HEK293 (cell line): ENCODE results near the gene RCOR1.
A peak's percentile ranks its signal among the peaks of the same experiment; 100 is the strongest.

Experiments
- CTCF ChIA-PET: fragments of 350-600 bp; formaldehyde crosslinking; extraction: SDS; loops from one replicate; lab custom pipeline; 2021; ENCODE audit warnings: antibody characterized with exemption; lab: Yijun Ruan, JAX
- POLR2A ChIA-PET: fragments of 300-600 bp; formaldehyde crosslinking; extraction: SDS; loops from one replicate; lab custom pipeline; 2020; ENCODE audit warnings: antibody characterized with exemption, inconsistent platforms; lab: Yijun Ruan, JAX
- H3K27ac ChIP-seq: fragments of 200-500 bp; sonication (Bioruptor generic); 2 replicates; pipeline ENCODE4 v1.5.1; 2014; ENCODE audit warnings: low read depth, low read length, control low read depth, inconsistent platforms; ENCODE audit errors: extremely low read depth
- H3K36me3 ChIP-seq, 2 experiments: fragments of 200-500 bp in 1 of 2; sonication (Bioruptor generic) in 1 of 2; 1 replicate in 1 of 2; 2 replicates in 1 of 2; pipeline ENCODE4 v1.5.1; 2014 to 2017; ENCODE audit warnings: inconsistent platforms in 2 of 2, low read length in 2 of 2; ENCODE audit not compliant: control insufficient read depth in 2 of 2, insufficient read depth in 1 of 2
- H3K4me1 ChIP-seq: fragments of 200-500 bp; sonication (Bioruptor generic); 2 replicates; pipeline ENCODE4 v1.5.1; 2014; ENCODE audit warnings: mild to moderate bottlenecking, low read length, inconsistent platforms; ENCODE audit not compliant: control insufficient read depth, insufficient read depth
- H3K4me3 ChIP-seq: 2 replicates; pipeline ENCODE4 v1.5.1; 2011; ENCODE audit warnings: low read depth, mild to moderate bottlenecking, control low read depth, low read length, moderate library complexity
- H3K9me3 ChIP-seq: fragments of 200-500 bp; sonication (Bioruptor generic); 2 replicates; pipeline ENCODE4 v1.5.1; 2014; ENCODE audit warnings: low read depth, low read length, inconsistent platforms; ENCODE audit not compliant: control insufficient read depth, insufficient read depth
- SCRT2 ChIP-seq: fragments of 450-650 bp; formaldehyde crosslinking; IDR thresholded peaks from 2 replicates; pipeline ENCODE4 v1.5.1; 2016; ENCODE audit warnings: missing biosample characterization, missing genetic modification characterization
- SP3 ChIP-seq: fragments of 450-650 bp; formaldehyde crosslinking; IDR thresholded peaks from 2 replicates; pipeline ENCODE4 v1.5.1; 2016; ENCODE audit warnings: missing biosample characterization, missing genetic modification characterization
- YY2 ChIP-seq: fragments of 450-650 bp; formaldehyde crosslinking; IDR thresholded peaks from 2 replicates; pipeline ENCODE4 v1.5.1; 2016; ENCODE audit warnings: missing biosample characterization, missing genetic modification characterization
- ZBTB8A ChIP-seq: fragments of 450-650 bp; formaldehyde crosslinking; IDR thresholded peaks from 2 replicates; pipeline ENCODE4 v1.5.1; 2016; ENCODE audit warnings: missing biosample characterization, missing genetic modification characterization
- ZNF114 ChIP-seq: fragments of 450-650 bp; formaldehyde crosslinking; IDR thresholded peaks from 2 replicates; pipeline ENCODE4 v1.5.0; 2017; ENCODE audit warnings: missing biosample characterization, missing genetic modification characterization
- ZNF157 ChIP-seq: fragments of 450-650 bp; formaldehyde crosslinking; IDR thresholded peaks from 2 replicates; pipeline ENCODE4 v1.5.1; 2016; ENCODE audit warnings: missing biosample characterization, missing genetic modification characterization
- ZNF175 ChIP-seq: fragments of 450-650 bp; formaldehyde crosslinking; IDR thresholded peaks from 2 replicates; pipeline ENCODE4 v1.5.1; 2016; ENCODE audit warnings: missing biosample characterization, missing genetic modification characterization
- ZNF248 ChIP-seq: fragments of 450-650 bp; formaldehyde crosslinking; IDR thresholded peaks from 2 replicates; pipeline ENCODE4 v1.5.1; 2017; ENCODE audit warnings: missing biosample characterization, missing genetic modification characterization
- ZNF391 ChIP-seq: fragments of 450-650 bp; formaldehyde crosslinking; IDR thresholded peaks from 2 replicates; pipeline ENCODE4 v1.5.1; 2016; ENCODE audit warnings: low read depth, missing biosample characterization, missing genetic modification characterization, borderline replicate concordance
- ZNF473 ChIP-seq: fragments of 450-650 bp; formaldehyde crosslinking; IDR thresholded peaks from 2 replicates; pipeline ENCODE4 v1.5.1; 2017; ENCODE audit warnings: missing biosample characterization, missing genetic modification characterization
- ZNF600 ChIP-seq: fragments of 450-650 bp; formaldehyde crosslinking; IDR thresholded peaks from 2 replicates; pipeline ENCODE4 v1.5.1; 2016; ENCODE audit warnings: missing biosample characterization, missing genetic modification characterization
- ZSCAN16 ChIP-seq: fragments of 450-650 bp; formaldehyde crosslinking; IDR thresholded peaks from 2 replicates; pipeline ENCODE4 v1.5.1; 2016; ENCODE audit warnings: missing biosample characterization, missing genetic modification characterization
- TF ChIP-seq, protein P1 (sequence below): fragments of 450-650 bp; formaldehyde crosslinking; IDR thresholded peaks from 2 replicates; pipeline ENCODE4 v1.5.0; 2017; ENCODE audit warnings: missing biosample characterization, missing genetic modification characterization, borderline replicate concordance
- TF ChIP-seq, protein P2 (sequence below): fragments of 450-650 bp; formaldehyde crosslinking; IDR thresholded peaks from 2 replicates; pipeline ENCODE4 v1.5.1; 2016; ENCODE audit warnings: missing biosample characterization, missing genetic modification characterization
- TF ChIP-seq, protein P3 (sequence below): fragments of 450-650 bp; formaldehyde crosslinking; IDR thresholded peaks from 2 replicates; pipeline ENCODE4 v1.5.1; 2016; ENCODE audit warnings: missing biosample characterization, missing genetic modification characterization

The RCOR1 gene

DNA sequence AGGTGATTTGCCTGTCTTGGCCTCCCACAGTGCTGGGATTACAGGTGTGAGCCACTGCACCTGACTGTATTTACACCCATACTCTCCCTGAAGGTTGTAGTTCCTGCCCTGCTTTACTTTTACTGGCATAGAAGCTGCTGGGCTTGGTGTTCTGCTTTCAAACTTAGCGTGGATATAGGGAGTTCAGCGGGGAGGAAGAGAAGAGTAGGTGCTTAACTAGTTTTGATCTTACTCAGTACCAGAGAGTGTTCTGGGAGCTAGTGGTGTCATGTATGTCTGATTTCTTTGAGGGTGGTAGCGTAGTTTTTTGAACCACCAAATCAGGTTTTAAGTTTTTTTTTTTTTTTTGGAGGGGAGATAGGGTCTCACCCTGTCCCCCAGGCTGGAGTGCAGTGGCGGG, 13.8 kb downstream of the RCOR1 start:
- TF ChIP-seq ZSCAN16 (tag by site-specific recombination) = no peak
- no peak for TF ChIP-seq ZBTB8A (tag by site-specific recombination)
- no peak for TF ChIP-seq SP3 (tag by site-specific recombination)
- TF ChIP-seq SCRT2 (tag by site-specific recombination) = no peak
- TF ChIP-seq, protein P1, sequence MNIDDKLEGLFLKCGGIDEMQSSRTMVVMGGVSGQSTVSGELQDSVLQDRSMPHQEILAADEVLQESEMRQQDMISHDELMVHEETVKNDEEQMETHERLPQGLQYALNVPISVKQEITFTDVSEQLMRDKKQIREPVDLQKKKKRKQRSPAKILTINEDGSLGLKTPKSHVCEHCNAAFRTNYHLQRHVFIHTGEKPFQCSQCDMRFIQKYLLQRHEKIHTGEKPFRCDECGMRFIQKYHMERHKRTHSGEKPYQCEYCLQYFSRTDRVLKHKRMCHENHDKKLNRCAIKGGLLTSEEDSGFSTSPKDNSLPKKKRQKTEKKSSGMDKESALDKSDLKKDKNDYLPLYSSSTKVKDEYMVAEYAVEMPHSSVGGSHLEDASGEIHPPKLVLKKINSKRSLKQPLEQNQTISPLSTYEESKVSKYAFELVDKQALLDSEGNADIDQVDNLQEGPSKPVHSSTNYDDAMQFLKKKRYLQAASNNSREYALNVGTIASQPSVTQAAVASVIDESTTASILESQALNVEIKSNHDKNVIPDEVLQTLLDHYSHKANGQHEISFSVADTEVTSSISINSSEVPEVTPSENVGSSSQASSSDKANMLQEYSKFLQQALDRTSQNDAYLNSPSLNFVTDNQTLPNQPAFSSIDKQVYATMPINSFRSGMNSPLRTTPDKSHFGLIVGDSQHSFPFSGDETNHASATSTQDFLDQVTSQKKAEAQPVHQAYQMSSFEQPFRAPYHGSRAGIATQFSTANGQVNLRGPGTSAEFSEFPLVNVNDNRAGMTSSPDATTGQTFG (tag by site-specific recombination) = no peak
- no peak for TF ChIP-seq ZNF157 (tag by site-specific recombination)
- TF ChIP-seq ZNF114 = no peak
- TF ChIP-seq ZNF473 = no peak
- no peak for TF ChIP-seq ZNF248
- TF ChIP-seq YY2 (tag by site-specific recombination) = no peak
- TF ChIP-seq, all 188 proteins: peak for 0
- H3K9me3 ChIP-seq = no peaks in the 10 kb centered on the region
- ChIA-PET POLR2A (no interaction called here), CTCF (interaction anchor here (1.7 kb wide), 1 partner anchor 12 kb away, joined by 9 read pairs; no protein-coding TSS in a partner anchor)
- peaks cover 12% of the 10 kb centered on the region; the same call in 1 of the 2 replicates for H3K4me1 ChIP-seq
- no peak overlapping the region for H3K27ac ChIP-seq
- no peak overlapping the region for H3K4me3 ChIP-seq
- H3K36me3 ChIP-seq = peaks cover 6 to 8% of the 10 kb centered on the region in 2 experiments; a peak in 2 of 3 replicates

DNA sequence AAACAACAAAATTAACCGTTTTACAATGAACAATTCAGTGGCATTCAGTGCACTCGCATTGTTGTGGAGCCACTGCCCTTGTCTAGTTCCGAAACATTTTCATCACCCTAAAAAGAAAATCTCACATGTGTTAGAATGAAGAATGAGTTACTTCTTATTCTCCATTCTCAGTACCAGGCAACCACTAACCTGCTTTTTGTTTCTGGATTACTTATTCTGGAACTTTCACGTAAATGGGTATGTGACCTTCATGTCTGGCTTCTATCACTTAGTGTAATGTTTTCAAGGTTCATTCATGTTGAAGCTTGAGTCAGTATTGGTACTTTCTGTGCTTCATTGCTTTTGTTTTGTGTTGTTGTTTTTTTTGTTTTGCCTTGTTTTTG, 15.6 kb downstream of the RCOR1 start:
- TF ChIP-seq ZNF600 (tag by site-specific recombination) = peak; percentile 47; the same call in 1 of the 2 replicates
- TF ChIP-seq, protein P2, sequence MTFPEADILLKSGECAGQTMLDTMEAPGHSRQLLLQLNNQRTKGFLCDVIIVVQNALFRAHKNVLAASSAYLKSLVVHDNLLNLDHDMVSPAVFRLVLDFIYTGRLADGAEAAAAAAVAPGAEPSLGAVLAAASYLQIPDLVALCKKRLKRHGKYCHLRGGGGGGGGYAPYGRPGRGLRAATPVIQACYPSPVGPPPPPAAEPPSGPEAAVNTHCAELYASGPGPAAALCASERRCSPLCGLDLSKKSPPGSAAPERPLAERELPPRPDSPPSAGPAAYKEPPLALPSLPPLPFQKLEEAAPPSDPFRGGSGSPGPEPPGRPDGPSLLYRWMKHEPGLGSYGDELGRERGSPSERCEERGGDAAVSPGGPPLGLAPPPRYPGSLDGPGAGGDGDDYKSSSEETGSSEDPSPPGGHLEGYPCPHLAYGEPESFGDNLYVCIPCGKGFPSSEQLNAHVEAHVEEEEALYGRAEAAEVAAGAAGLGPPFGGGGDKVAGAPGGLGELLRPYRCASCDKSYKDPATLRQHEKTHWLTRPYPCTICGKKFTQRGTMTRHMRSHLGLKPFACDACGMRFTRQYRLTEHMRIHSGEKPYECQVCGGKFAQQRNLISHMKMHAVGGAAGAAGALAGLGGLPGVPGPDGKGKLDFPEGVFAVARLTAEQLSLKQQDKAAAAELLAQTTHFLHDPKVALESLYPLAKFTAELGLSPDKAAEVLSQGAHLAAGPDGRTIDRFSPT = no peak
- TF ChIP-seq, all 188 proteins: peak for 1
- peaks cover 0 to 6% of the 10 kb centered on the region in 2 experiments; a peak in 2 of 3 replicates for H3K36me3 ChIP-seq
- H3K27ac ChIP-seq = no peak overlapping the region
- H3K4me1 ChIP-seq = peaks cover 12% of the 10 kb centered on the region; the same call in 1 of the 2 replicates
- ChIA-PET CTCF (interaction anchor here (0.6 to 1.7 kb wide), 5 partner anchors 13 to 47 kb away, joined by 3 to 10 read pairs (median 6); no protein-coding TSS in a partner anchor), POLR2A (interaction anchor here (0.7 to 1.2 kb wide), 2 partner anchors 14 to 38 kb away, joined by 4 to 5 read pairs; no protein-coding TSS in a partner anchor)
- H3K9me3 ChIP-seq = no peaks in the 10 kb centered on the region
- no peak overlapping the region for H3K4me3 ChIP-seq

DNA sequence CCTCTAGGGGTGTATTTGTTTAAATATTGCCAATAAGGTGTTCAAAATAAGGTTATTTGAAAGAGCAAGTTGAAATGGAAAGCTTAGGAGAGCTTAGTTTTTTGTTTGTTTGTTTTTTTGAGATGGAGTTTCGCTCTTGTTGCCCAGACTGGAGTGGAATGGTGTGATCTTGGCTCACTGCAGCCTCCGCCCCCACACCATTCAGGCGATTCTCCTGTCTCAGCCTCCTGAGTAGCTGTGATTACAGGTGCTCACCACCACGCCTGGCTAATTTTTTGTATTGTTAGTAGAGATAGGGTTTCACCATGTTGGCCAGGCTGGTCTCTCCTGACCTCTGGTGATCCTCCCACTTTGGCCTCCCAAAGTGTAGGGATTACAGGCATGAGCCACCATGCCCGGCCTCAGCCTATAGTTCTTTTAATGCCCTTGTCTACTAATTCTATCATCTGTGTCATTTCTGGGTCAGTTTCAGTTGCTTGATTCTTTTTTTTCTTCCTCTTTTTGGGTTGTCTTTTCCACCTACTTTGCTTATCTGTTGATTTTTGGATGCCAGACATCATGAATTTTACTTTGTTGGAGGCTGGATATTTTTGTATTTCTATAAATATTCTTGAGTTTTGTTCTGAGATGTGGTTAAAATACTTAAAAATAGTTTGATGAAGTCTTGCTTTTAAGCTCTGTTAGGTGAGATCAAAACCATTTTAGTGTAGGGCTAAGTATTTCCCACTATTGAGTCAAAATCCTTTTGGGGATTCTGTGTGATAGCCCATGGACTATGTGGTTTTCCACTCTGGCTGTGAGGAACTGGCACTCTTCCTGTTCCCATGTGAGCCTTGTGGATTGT, 18.7 kb downstream of the RCOR1 start:
- TF ChIP-seq ZNF391 (no peak), ZNF175 (tag by site-specific recombination) (no peak)
- TF ChIP-seq, protein P3, sequence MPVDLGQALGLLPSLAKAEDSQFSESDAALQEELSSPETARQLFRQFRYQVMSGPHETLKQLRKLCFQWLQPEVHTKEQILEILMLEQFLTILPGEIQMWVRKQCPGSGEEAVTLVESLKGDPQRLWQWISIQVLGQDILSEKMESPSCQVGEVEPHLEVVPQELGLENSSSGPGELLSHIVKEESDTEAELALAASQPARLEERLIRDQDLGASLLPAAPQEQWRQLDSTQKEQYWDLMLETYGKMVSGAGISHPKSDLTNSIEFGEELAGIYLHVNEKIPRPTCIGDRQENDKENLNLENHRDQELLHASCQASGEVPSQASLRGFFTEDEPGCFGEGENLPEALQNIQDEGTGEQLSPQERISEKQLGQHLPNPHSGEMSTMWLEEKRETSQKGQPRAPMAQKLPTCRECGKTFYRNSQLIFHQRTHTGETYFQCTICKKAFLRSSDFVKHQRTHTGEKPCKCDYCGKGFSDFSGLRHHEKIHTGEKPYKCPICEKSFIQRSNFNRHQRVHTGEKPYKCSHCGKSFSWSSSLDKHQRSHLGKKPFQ (tag by site-specific recombination) = peak; percentile 55; the same call in 1 of the 2 replicates
- H3K9me3 ChIP-seq = no peaks in the 10 kb centered on the region
- H3K36me3 ChIP-seq = peaks cover 0 to 6% of the 10 kb centered on the region in 2 experiments; a peak in 2 of 3 replicates
- H3K4me1 ChIP-seq = no peaks in the 10 kb centered on the region
- CTCF ChIA-PET = interaction anchor here (2.9 kb wide), 1 partner anchor 17 kb away, joined by 13 read pairs; no protein-coding TSS in a partner anchor
- no peak overlapping the region for H3K4me3 ChIP-seq
- no peak overlapping the region for H3K27ac ChIP-seq
- POLR2A ChIA-PET = no interaction called here
